K562 (cell line): ENCODE data around the gene PIK3CD. TPM values are rescaled to one million over a fixed set of nuclear protein-coding genes. Genes with fewer than 3 reads are reported as not detected.

ENCODE experiments used
- ATF7 ChIP-seq: fragments of 450-650 bp; IDR thresholded peaks from 2 replicates; pipeline ENCODE4 v1.7.1; 2014; ENCODE audit warnings: mild to moderate bottlenecking, moderate library complexity
- CREB3L1 ChIP-seq: fragments of 450-650 bp; IDR thresholded peaks from 2 replicates; pipeline ENCODE4 v1.6.1; 2014; ENCODE audit warnings: low read depth, mild to moderate bottlenecking, moderate library complexity, borderline replicate concordance
- GATAD2A ChIP-seq: fragments of 450-650 bp; IDR thresholded peaks from 2 replicates; pipeline ENCODE4 v1.6.1; 2017
- GTF2E2 ChIP-seq: fragments of 200-800 bp; sonication (Bioruptor generic); IDR thresholded peaks from 2 replicates; pipeline ENCODE4 v1.6.1; 2016; ENCODE audit warnings: missing genetic modification characterization, missing compliant biosample characterization
- KDM1A ChIP-seq, 2 experiments: fragments of 450-650 bp; IDR thresholded peaks; 2 replicates each; pipeline ENCODE4 v1.6.1; 2016; ENCODE audit warnings: mild to moderate bottlenecking in 2 of 2
- NR2C2 ChIP-seq, 2 experiments: fragments of 200-800 bp in 1 of 2; sonication (Bioruptor generic) in 1 of 2; sonication (generic) in 1 of 2; formaldehyde crosslinking in 1 of 2; IDR thresholded peaks; 2 replicates each; pipeline versions ENCODE4 v1.6.1 to v1.8.0; 2016 to 2022; ENCODE audit warnings: mild to moderate bottlenecking in 1 of 2, missing compliant biosample characterization in 1 of 2, missing genetic modification characterization in 1 of 2, missing genetic modification reagents in 1 of 2
- SMARCA4 ChIP-seq: fragments of 450-650 bp; IDR thresholded peaks from 2 replicates; pipeline ENCODE4 v1.6.1; 2016
- SP1 ChIP-seq: sonication (generic); formaldehyde crosslinking; IDR thresholded peaks from 2 replicates; pipeline ENCODE4 v1.8.1; 2022; ENCODE audit warnings: mild to moderate bottlenecking, missing genetic modification reagents
- SRSF9 ChIP-seq: fragments of 200-400 bp; formaldehyde crosslinking; IDR thresholded peaks from 2 replicates; pipeline ENCODE4 v1.6.1; 2017; ENCODE audit warnings: low read depth, low read length, borderline replicate concordance
- TFE3 ChIP-seq: fragments of 450-650 bp; formaldehyde crosslinking; IDR thresholded peaks from 2 replicates; pipeline ENCODE4 v1.4.0; 2020; ENCODE audit warnings: mild to moderate bottlenecking, mixed read lengths
- THAP12 ChIP-seq: fragments of 250-450 bp; sonication (Bioruptor Pico); IDR thresholded peaks from 2 replicates; pipeline ENCODE4 v1.9.0; 2021; ENCODE audit warnings: mild to moderate bottlenecking, inconsistent platforms
- THRB ChIP-seq: fragments of 450-650 bp; formaldehyde crosslinking; conservative IDR thresholded peaks from 2 replicates; pipeline ENCODE4 v1.4.0; 2022; ENCODE audit warnings: mild to moderate bottlenecking, missing genetic modification characterization
- ZMIZ1 ChIP-seq, 2 experiments: fragments of 150-350 bp in 1 of 2; IDR thresholded peaks; 2 replicates each; pipeline ENCODE4 v1.6.1; 2012 to 2016; ENCODE audit warnings: low read depth in 2 of 2, low read length in 2 of 2, mild to moderate bottlenecking in 1 of 2, moderate library complexity in 1 of 2
- ZNF175 ChIP-seq: fragments of 200-800 bp; sonication (Bioruptor generic); IDR thresholded peaks from 2 replicates; pipeline ENCODE4 v1.6.1; 2016; ENCODE audit warnings: low read depth, mild to moderate bottlenecking, missing genetic modification characterization, missing compliant biosample characterization
- ZNF232 ChIP-seq: sonication (generic); formaldehyde crosslinking; IDR thresholded peaks from 2 replicates; pipeline ENCODE4 v1.8.0; 2022; ENCODE audit warnings: mild to moderate bottlenecking, missing genetic modification reagents
- polyA plus RNA-seq, 8 experiments: library from polyadenylated mRNA; depleted of rRNA in 4 of 8; stranded (reverse) in 5 of 8; unstranded in 3 of 8; fragments of >200 nt; fragmentation: Nextera tagmentation in 2 of 8; fragmentation: Illumina TruSeq in 1 of 8; extraction: Ambion mirVana in 2 of 8; extraction: Trizol in 1 of 8; gene quantifications; 2 replicates each; pipeline versions ENCODE4 v1.2.1 to v1.2.3, GENCODE V29; 2011 to 2014; ENCODE audit warnings: inconsistent platforms in 1 of 8, missing spikeins in 1 of 8
- total RNA-seq, 7 experiments: library from RNA; depleted of rRNA in 6 of 7; stranded (reverse); fragments of >200 nt in 6 of 7; fragmentation: Illumina TruSeq in 2 of 7; extraction: Trizol in 2 of 7; gene quantifications; 2 replicates each; pipeline versions ENCODE4 v1.2.1 to v1.2.3, GENCODE V29; 2011 to 2021; ENCODE audit warnings: low replicate concordance in 1 of 7

Gene PIK3CD
- total and polyA plus RNA-seq, 9 of the 15 experiments (the other 6 are each of a cell fraction or from before 2014, with no cell fraction given): 1.8 to 20.8 (median 7.2) TPM

GRCh38 chr1:9717193-9718005 lies 65.9 kb downstream of the PIK3CD start (continued):
- TF ChIP-seq CREB3L1 (peak; percentile 63; the same call in 1 of the 2 replicates), GATAD2A (0 out of 2 replicates have a peak, but pooled peaks have one; percentile 77), THAP12 (CRISPR knock-in tag) (0 out of 2 replicates have a peak, but pooled peaks have one; percentile 48), KDM1A (IDR thresholded peaks at IDR 0.05) (peak in 1 of 2 experiments; percentile 64; a peak in 1 of 4 replicates), ATF7 (peak; percentile 78; the same call in 1 of the 2 replicates), SMARCA4 (peak; percentile 59), ZMIZ1 (IDR thresholded peaks at IDR 0.05; ENCODE audit: low read depth in 2 of 2, low read length in 2 of 2) (peak; percentile 10 to 58; a peak in 2 of 4 replicates), ZNF175 (CRISPR knock-in tag) (peak; percentile 88), SRSF9 (no peak), GTF2E2 (tag) (0 out of 2 replicates have a peak, but pooled peaks have one; percentile 56), NR2C2 (CRISPR knock-in tag; IDR thresholded peaks at IDR 0.05) (no peak; the same call in none of the 2 replicates), NR2C2 (tag; IDR thresholded peaks at IDR 0.05) (peak; percentile 90), THRB (CRISPR knock-in tag) (no peak; the same call in 1 of the 2 replicates), SP1 (CRISPR knock-in tag) (peak; percentile 79), ZNF232 (no peak), TFE3 (CRISPR knock-in tag) (peak; percentile 39)
